Uterus (tissue), 4 donors: ENCODE measurements around the gene ZNF652. TPM values are rescaled to one million over a fixed set of nuclear protein-coding genes. Genes with fewer than 3 reads are reported as not detected.
A peak's percentile ranks its signal among the peaks of the same experiment; 100 is the strongest.

ENCODE experiments used
- DNase-seq, 2 donors: peaks; one replicate each; pipeline ENCODE4 v3.0.0-alpha.2; 2019 to 2020
- H3K27ac ChIP-seq, 2 donors: fragments of 200-600 bp; sonication (generic); 1 replicate in 1 of 2; 2 replicates in 1 of 2; pipeline ENCODE4 v1.5.1; 2016 to 2018
- H3K27me3 ChIP-seq, 2 donors: fragments of 200-600 bp; sonication (generic); one replicate each; pipeline ENCODE4 v1.5.1; 2018 to 2019; ENCODE audit warnings: control low read depth in 1 of 2
- H3K36me3 ChIP-seq, 2 donors: fragments of 200-600 bp; sonication (generic); one replicate each; pipeline ENCODE4 v1.5.1; 2019; ENCODE audit warnings: control low read depth in 1 of 2
- H3K4me1 ChIP-seq, 2 donors: fragments of 200-600 bp; sonication (generic); one replicate each; pipeline ENCODE4 v1.5.1; 2018 to 2019; ENCODE audit warnings: control low read depth in 1 of 2
- H3K4me3 ChIP-seq, 2 donors: fragments of 200-600 bp; sonication (generic); 1 replicate in 1 of 2; 2 replicates in 1 of 2; pipeline ENCODE4 v1.5.1; 2018 to 2019; ENCODE audit warnings: mild to moderate bottlenecking in 1 of 2
- H3K9me3 ChIP-seq, 2 donors: fragments of 200-600 bp; sonication (generic); one replicate each; pipeline ENCODE4 v1.5.1; 2019; ENCODE audit warnings: control low read depth in 1 of 2
- CTCF ChIP-seq, 4 experiments: fragments of 200-600 bp in 2 of 4; fragments of 450-650 bp in 2 of 4; sonication (generic) in 2 of 4; IDR thresholded peaks; one replicate each; pipeline ENCODE4 v1.5.1; 2016 to 2019; ENCODE audit warnings: antibody characterized with exemption in 4 of 4, mild to moderate bottlenecking in 2 of 4, moderate library complexity in 1 of 4
- POLR2A ChIP-seq, 2 donors: fragments of 450-650 bp; IDR thresholded peaks; one replicate each; pipeline ENCODE4 v1.6.1; 2016; ENCODE audit warnings: antibody characterized with exemption in 2 of 2, mild to moderate bottlenecking in 1 of 2, moderate library complexity in 1 of 2
- intact Hi-C: fragments of 100-400 bp; cut with DNase I; formaldehyde crosslinking; loops from one replicate; pipeline ENCODE4 v1.15.1; 2023; ENCODE audit warnings: low total_unique reads
- total RNA-seq, 4 donors: library from RNA; depleted of rRNA in 3 of 4; stranded (reverse); fragments of >200 nt in 3 of 4; gene quantifications; one replicate each; pipeline versions ENCODE4 v1.1.0 to v1.2.4, GENCODE V29; 2014 to 2023
- donor health status: DM: yes; HTN: yes; CAD: no.

ZNF652 gene
- total RNA-seq, 4 donors from 2014 or later: 17.6 to 65.3 (median 36.2) TPM

GRCh38 chr17:49259663-49260010, 102.4 kb downstream of the ZNF652 start:
- intact Hi-C loops: no loop called here
- TF ChIP-seq POLR2A (IDR thresholded peaks at IDR 0.05): no peak
- no peak for TF ChIP-seq CTCF (IDR thresholded peaks at IDR 0.05)
- Histone ChIP-seq H3K36me3 (no peaks in the 10 kb centered on the region), H3K4me3 (peak overlapping the region; percentile 27 to 30), H3K27me3 (no peaks in the 10 kb centered on the region), H3K27ac (peak overlapping the region; percentile 42 to 76), H3K4me1 (no peaks in the 10 kb centered on the region), H3K9me3 (no peaks in the 10 kb centered on the region)
- DNase-seq: no peak

- Histone ChIP-seq H3K9me3 (no peaks in the 10 kb centered on the region), H3K4me1 (no peaks in the 10 kb centered on the region), H3K27ac (no peak overlapping the region), H3K27me3 (no peaks in the 10 kb centered on the region), H3K36me3 (no peaks in the 10 kb centered on the region), H3K4me3 (no peak overlapping the region)
- no peak for DNase-seq
- intact Hi-C loops: no loop called here
- TF ChIP-seq CTCF (IDR thresholded peaks at IDR 0.05): no peak
Measured at GRCh38 chr17:49258394-49258793, 103.7 kb downstream of the ZNF652 start.

- H3K27me3 ChIP-seq: no peaks in the 10 kb centered on the region
- no peaks in the 10 kb centered on the region for H3K36me3 ChIP-seq
- no peak for TF ChIP-seq CTCF (IDR thresholded peaks at IDR 0.05)
- TF ChIP-seq POLR2A (IDR thresholded peaks at IDR 0.05): no peak
- H3K27ac ChIP-seq: no peak overlapping the region
- no peak for DNase-seq
- no peaks in the 10 kb centered on the region for H3K4me1 ChIP-seq
- no peaks in the 10 kb centered on the region for H3K9me3 ChIP-seq
- intact Hi-C loops: no loop called here
- no peak overlapping the region for H3K4me3 ChIP-seq
Measured at GRCh38 chr17:49255125-49255524, 106.9 kb downstream of the ZNF652 start.

GRCh38 chr17:49254066-49254465, 108.0 kb downstream of the ZNF652 start:
- TF ChIP-seq POLR2A (IDR thresholded peaks at IDR 0.05) (no peak), CTCF (IDR thresholded peaks at IDR 0.05) (no peak)
- Histone ChIP-seq H3K4me1 (no peaks in the 10 kb centered on the region), H3K9me3 (no peaks in the 10 kb centered on the region), H3K36me3 (no peaks in the 10 kb centered on the region), H3K27ac (no peak overlapping the region), H3K27me3 (no peaks in the 10 kb centered on the region), H3K4me3 (no peak overlapping the region)
- intact Hi-C loops: no loop called here
- no peak for DNase-seq

GRCh38 chr17:49252148-49252695, 109.8 kb downstream of the ZNF652 start:
- Histone ChIP-seq H3K27me3 (no peaks in the 10 kb centered on the region), H3K9me3 (no peaks in the 10 kb centered on the region), H3K4me3 (no peak overlapping the region), H3K27ac (no peak overlapping the region), H3K4me1 (no peaks in the 10 kb centered on the region), H3K36me3 (no peaks in the 10 kb centered on the region)
- DNase-seq: no peak
- intact Hi-C loops: no loop called here
- TF ChIP-seq CTCF (IDR thresholded peaks at IDR 0.05) (no peak), POLR2A (IDR thresholded peaks at IDR 0.05) (no peak)
